HG02798 (cell line): Measurements from ENCODE around the gene STAC2.

Experiments used
- ATAC-seq: cut with Tn5 transposase; IDR thresholded peaks from one replicate; pipeline ENCODE4 v1.9.1; 2021; ENCODE audit warnings: mild to moderate bottlenecking; ENCODE audit not compliant: unreplicated experiment, poor library complexity

Gene STAC2

GRCh38 chr17:39167476-39167875 is 58.3 kb downstream of the STAC2 start:
- ATAC-seq, result no peak

GRCh38 chr17:39166437-39167335 is 59.1 kb downstream of the STAC2 start:
- ATAC-seq, result no peak

GRCh38 chr17:39165841-39166349 is 59.9 kb downstream of the STAC2 start, which contains the start of gene ARL5C:
ARL5C (minus strand) TSS chr17:39166161; CDS start chr17:39165760, 401 bp downstream.
- no peak for ATAC-seq

GRCh38 chr17:39165178-39165840 is 60.4 kb downstream of the STAC2 start:
- no peak for ATAC-seq

GRCh38 chr17:39164675-39165143 is 61.0 kb downstream of the STAC2 start:
- ATAC-seq, result peak; percentile 87

GRCh38 chr17:39161962-39162361 is 63.8 kb downstream of the STAC2 start:
- ATAC-seq, result no peak
